GM12872 (cell line): ENCODE results near the gene ARF6.

ENCODE experiments used
- CTCF ChIP-seq: IDR thresholded peaks from 3 replicates; pipeline ENCODE4 v1.5.1; 2011; ENCODE audit warnings: low read depth, mild to moderate bottlenecking, low read length, moderate library complexity; ENCODE audit not compliant: insufficient read depth

Gene ARF6

GRCh38 chr14:49893309-49894213 lies 679 bp downstream of the ARF6 start:
- TF ChIP-seq CTCF: no peak

GRCh38 chr14:49895480-49895879 lies 2.6 kb downstream of the ARF6 start:
- no peak for TF ChIP-seq CTCF

- TF ChIP-seq CTCF: no peak
These were observed 4.1 kb downstream of the ARF6 start for GRCh38 chr14:49896966-49897365.

GRCh38 chr14:49897414-49897813 lies 4.5 kb downstream of the ARF6 start:
- no peak for TF ChIP-seq CTCF

GRCh38 chr14:49897965-49898364 lies 5.1 kb downstream of the ARF6 start:
- TF ChIP-seq CTCF: no peak

GRCh38 chr14:49898485-49898884 lies 5.6 kb downstream of the ARF6 start:
- no peak for TF ChIP-seq CTCF

- no peak for TF ChIP-seq CTCF
These were observed 8.1 kb downstream of the ARF6 start for GRCh38 chr14:49900973-49901372.
